Measurements from ENCODE around the gene MEF2C.
A peak's percentile ranks its signal among the peaks of the same experiment; 100 is the strongest.

Gene MEF2C

DNA sequence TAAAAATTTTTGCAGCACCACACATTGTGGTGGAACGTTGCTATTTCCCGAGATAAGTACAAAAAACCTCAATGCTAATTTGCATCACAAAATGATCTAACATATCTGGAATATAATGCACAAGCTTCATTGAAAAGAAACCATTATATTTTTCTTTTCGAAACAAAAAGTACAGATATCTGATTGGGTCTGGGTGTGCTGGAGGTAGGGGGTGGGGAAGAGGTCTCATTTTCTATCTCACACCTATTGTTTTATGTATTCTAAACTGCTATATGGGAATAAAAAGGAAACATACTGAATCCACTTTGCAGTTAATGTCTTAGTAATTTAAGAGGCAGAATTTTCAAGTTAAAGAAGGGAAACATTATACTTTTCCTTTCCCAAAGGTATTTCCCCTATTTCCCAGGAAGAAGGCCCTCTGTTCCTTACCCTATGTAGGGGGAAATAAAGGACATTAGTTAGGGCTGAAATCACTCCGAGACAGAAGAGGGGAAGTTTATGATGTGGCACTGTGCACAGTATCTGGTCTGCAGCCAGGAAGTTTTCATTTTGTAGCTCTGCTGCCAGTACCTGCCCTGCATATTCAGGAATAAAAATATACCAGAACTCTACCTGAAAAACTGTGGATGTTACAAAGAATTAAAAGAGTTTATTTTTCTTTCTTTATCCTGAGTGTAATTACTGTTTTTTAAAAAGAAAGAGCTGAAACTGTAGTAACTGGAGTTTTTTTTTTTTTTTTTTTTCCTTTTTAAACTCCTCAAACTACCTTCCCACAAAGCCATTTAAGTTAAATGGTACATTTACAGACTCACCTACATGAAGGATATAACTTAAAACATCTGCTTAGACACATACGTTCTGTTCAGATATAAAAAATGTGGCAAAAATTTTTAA is 7.4 kb downstream of the MEF2C start:
- TF ChIP-seq, protein P1, sequence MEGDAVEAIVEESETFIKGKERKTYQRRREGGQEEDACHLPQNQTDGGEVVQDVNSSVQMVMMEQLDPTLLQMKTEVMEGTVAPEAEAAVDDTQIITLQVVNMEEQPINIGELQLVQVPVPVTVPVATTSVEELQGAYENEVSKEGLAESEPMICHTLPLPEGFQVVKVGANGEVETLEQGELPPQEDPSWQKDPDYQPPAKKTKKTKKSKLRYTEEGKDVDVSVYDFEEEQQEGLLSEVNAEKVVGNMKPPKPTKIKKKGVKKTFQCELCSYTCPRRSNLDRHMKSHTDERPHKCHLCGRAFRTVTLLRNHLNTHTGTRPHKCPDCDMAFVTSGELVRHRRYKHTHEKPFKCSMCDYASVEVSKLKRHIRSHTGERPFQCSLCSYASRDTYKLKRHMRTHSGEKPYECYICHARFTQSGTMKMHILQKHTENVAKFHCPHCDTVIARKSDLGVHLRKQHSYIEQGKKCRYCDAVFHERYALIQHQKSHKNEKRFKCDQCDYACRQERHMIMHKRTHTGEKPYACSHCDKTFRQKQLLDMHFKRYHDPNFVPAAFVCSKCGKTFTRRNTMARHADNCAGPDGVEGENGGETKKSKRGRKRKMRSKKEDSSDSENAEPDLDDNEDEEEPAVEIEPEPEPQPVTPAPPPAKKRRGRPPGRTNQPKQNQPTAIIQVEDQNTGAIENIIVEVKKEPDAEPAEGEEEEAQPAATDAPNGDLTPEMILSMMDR (conservative IDR thresholded peaks at IDR 0.05; ENCODE audit: low read depth, low read length), result no peak
- peak; percentile 14 for DNase-seq (ENCODE audit: low read depth)
- no peak overlapping the region for H3K4me3 ChIP-seq (ENCODE audit: low read depth, low read length)

- no peak overlapping the region for H3K4me3 ChIP-seq (ENCODE audit: low read depth, low read length)
- no peak for DNase-seq (ENCODE audit: low read depth)
- TF ChIP-seq, protein P1 (conservative IDR thresholded peaks at IDR 0.05; ENCODE audit: low read depth, low read length), result no peak
Observed at GRCh38 chr5:88873447-88873846, 9.5 kb downstream of the MEF2C start.

DNA sequence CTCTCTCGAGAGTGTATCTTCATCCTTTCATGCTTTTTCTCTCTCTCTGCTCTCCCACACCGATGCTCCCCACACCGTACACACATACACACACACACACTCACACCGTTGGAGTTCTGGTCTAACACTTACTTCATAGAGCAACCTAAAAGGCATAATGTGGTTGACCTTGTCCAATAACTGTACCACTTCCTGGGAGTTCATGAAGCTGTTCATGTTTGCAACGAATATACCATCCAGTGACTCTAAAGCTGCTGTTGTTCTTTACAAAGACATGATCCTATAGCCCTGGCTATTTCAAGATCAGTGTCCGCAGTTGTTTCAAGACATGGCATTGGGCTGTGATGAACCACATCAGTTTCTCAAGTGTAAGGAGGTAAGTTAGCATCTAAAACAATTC is 10.0 kb downstream of the MEF2C start:
- no peak overlapping the region for H3K4me3 ChIP-seq (ENCODE audit: low read depth, low read length)
- no peak for DNase-seq (ENCODE audit: low read depth)
- TF ChIP-seq, protein P1 (conservative IDR thresholded peaks at IDR 0.05; ENCODE audit: low read depth, low read length), result no peak

GRCh38 chr5:88870285-88870684 is 12.7 kb downstream of the MEF2C start:
- TF ChIP-seq, protein P1 (conservative IDR thresholded peaks at IDR 0.05; ENCODE audit: low read depth, low read length), result no peak
- DNase-seq (ENCODE audit: low read depth), result no peak
- H3K4me3 ChIP-seq (ENCODE audit: low read depth, low read length), result no peak overlapping the region

GRCh38 chr5:88868468-88869068 is 14.4 kb downstream of the MEF2C start:
- TF ChIP-seq, protein P1 (conservative IDR thresholded peaks at IDR 0.05; ENCODE audit: low read depth, low read length), result no peak
- H3K4me3 ChIP-seq (ENCODE audit: low read depth, low read length), result no peak overlapping the region
- DNase-seq (ENCODE audit: low read depth), result no peak

DNA sequence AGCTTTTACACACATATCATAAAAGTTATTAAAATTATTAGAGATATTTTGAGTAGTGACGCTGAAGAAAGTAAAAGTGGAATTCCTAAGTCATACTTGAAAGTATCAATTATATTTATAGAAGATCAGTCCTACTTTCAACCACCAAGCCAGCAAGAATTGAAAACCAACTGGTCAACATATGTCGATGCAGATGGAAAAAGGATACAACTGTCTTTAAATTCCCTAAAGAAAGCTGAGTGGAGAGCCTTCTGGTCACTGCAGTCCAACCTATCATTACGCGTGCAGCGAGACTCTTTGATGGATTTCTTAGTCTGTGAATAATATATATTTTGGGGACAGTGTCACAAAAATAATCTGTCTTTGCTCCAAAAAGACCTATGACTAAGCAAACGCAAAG is 15.3 kb downstream of the MEF2C start:
- TF ChIP-seq, protein P1 (conservative IDR thresholded peaks at IDR 0.05; ENCODE audit: low read depth, low read length), result no peak

More for the DNA sequence above, 15.3 kb downstream of the MEF2C start:
- no peak for DNase-seq (ENCODE audit: low read depth)
- no peak overlapping the region for H3K4me3 ChIP-seq (ENCODE audit: low read depth, low read length)
